Colon (tissue), 2 donors: ENCODE results near the gene OSBPL2.

ENCODE experiments used
- FAIRE-seq: peaks from 2 replicates; lab custom pipeline; 2012; peaks lifted over from hg19 to GRCh38; lab: Jason Lieb, UNC
- donor health status: control.
- donor health status: control.

Gene OSBPL2

GRCh38 chr20:62285722-62286121, 47.4 kb downstream of the OSBPL2 start:
- FAIRE-seq, result no peak

GRCh38 chr20:62286493-62287064, 48.3 kb downstream of the OSBPL2 start:
- FAIRE-seq, result no peak

DNA sequence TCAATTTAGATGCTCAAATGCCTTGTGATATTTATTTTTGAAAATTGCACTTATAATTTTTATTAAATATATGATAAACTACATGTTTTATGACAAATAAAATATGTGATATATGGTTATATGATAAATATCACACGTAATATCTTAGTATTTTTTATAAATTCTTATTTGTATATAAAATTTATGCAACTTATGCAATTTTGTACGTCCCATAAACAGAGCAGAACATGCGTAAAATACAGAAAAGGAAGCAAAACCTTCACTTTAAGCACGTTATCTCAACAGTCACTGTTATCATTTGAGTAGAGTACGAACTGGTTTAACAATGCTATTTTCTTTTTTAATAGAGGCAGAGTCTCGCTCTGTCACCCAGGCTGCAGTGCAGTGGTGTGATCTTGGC, 48.8 kb downstream of the OSBPL2 start:
- no peak for FAIRE-seq

- no peak for FAIRE-seq
These were observed 49.6 kb downstream of the OSBPL2 start for GRCh38 chr20:62287759-62288534.

DNA sequence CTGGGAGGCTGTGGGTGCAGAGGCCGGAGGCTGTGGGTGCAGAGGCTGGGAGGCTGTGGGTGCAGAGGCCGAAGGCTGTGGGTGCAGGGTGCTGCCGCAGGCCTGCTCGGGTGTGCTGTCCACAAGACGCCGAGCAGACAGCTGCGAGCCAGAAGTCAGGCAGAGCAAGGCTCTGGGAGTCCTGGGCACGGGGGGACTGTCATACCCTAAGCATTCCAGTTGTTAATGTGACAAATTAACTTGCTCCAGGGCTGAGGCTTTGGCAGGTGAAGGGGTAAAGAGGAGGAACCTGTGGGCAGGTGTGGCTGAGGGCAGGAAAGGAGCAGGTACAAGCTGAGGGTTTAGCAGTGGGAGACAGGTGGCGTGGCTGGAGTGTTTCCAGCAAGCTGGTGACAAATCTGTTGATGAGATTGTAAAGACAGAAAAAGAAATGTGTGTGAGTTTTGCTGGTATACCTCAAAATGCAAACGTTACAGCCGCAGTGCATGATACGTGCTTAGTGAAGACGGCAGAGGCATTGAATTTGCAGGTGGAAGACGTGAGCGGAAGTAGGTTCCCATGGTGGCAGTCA, 50.3 kb downstream of the OSBPL2 start:
- FAIRE-seq, result no peak

GRCh38 chr20:62289131-62289530, 50.8 kb downstream of the OSBPL2 start:
- no peak for FAIRE-seq

- FAIRE-seq, result no peak
These were observed 51.6 kb downstream of the OSBPL2 start for GRCh38 chr20:62289898-62290297.

- no peak for FAIRE-seq
These were observed 53.1 kb downstream of the OSBPL2 start for GRCh38 chr20:62291251-62292066.

GRCh38 chr20:62292108-62292507, 53.8 kb downstream of the OSBPL2 start:
- FAIRE-seq, result no peak

- no peak for FAIRE-seq
These were observed 54.9 kb downstream of the OSBPL2 start for GRCh38 chr20:62293111-62293784.

DNA sequence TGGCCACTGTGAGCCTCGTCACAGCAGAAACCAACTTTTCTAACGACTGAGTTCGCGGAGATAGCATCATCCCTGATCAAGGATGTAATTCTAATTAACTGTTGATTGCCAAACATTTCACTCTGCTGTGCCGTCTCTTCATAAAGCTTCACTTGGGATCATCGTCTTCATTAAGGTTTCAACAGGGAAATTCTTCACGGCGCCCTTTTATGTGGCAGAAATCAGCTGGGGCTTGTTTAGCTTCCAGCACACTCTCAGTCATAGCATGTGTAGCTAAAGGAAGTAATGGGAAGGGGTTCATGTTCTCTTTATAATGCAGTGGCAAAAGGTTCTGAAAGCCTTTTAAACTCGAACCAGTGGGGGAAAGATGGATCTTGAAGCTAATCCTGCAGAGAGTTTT, 55.6 kb downstream of the OSBPL2 start:
- no peak for FAIRE-seq

GRCh38 chr20:62294516-62294915, 56.2 kb downstream of the OSBPL2 start:
- FAIRE-seq, result no peak

GRCh38 chr20:62296724-62297448, 58.6 kb downstream of the OSBPL2 start:
- FAIRE-seq, result no peak

DNA sequence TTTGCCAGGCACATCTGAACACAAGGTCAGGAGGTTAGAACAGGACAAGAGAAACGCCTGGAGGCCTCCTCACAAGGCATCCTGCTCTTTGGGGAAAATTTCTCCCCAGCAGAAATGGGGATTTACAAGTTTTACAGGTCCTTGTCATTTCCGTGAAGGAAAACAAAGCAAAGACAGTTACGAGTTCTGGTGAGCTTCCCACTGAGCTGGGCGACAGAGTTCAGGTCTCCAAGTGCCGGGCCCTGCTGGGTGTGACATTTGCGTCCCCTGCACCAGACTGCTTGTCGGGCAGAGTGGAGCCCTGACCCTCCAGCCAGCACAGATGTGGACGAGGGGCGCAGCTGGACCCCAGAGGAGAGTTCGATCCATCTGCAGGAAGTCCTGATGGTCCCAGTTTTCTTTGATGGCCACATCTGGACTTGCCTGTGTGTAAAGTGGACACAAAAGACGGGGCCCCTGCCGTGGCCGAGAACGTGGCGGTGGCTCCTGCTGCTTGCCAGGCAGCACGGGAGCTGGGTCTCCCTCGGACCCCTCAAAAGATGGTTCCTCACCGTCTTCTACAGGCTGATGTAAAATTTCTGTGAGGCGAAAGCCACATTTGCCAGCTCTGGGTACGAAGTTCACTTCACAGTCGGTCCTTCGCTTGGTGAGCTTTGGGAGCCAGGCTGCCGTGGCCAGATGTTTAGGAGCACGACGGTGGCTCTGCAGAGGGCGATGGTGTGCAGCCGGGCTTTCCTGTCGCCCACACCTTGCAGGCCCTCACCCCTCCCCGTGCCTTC, 59.3 kb downstream of the OSBPL2 start:
- no peak for FAIRE-seq

DNA sequence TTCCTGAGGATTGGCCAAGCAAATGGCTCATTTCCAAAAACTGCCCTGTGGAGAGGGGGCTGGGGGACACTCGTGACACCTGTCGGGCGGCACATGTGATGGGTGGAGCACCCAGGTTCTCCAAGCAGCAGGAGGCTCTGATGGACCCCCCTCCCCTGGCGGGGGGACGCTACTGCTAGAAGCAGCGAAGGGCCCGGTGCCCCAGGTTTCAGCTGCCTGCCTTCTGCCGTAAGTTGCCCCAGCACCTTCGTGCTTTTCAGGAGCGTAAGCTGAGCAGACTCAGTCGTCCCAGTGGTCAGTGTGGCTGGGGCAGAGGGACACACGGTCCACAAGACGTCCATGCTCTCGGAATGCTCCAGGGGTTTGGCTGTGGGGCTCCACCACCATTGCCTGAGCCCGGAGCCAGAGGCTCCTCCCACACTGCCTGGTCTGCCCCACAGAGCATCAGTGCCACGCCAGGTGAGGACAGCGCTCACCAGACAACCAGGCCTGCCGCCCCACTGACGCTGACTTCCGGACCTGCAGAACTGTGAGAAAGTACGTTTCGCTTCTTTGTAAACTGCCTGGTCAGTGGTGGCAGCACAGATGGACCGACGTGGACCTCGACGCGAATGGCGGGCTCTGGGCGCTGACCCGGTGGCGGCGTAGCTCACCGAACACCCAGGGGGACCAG, 60.4 kb downstream of the OSBPL2 start:
- FAIRE-seq, result no peak

DNA sequence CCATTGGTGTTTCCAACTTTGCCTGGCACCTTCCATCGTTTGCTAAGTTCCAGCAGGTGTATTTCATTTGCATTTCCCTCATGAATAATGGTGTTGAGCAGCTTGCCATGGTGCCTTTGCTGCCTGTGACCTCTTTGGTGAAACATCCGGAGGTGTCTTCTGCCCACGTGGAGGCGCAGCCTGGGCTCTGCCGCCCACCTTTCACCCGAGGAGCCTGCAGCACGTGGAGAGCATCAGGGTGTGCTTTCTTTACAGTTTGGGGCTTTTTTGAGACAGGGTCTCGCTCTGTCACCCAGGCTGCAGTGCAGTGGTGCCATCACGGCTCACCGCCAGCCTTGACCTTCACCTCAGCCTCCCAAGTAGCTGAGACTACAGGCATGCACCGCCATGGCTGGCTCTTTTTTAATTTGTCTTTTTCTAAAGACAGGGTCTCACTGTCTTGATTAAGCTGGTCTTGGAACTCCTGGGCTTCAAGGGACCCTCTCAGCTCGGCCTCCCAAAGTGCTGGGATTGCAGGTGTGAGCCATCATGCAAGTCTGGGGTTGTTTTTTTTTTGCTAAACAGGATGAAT, 61.4 kb downstream of the OSBPL2 start:
- no peak for FAIRE-seq

DNA sequence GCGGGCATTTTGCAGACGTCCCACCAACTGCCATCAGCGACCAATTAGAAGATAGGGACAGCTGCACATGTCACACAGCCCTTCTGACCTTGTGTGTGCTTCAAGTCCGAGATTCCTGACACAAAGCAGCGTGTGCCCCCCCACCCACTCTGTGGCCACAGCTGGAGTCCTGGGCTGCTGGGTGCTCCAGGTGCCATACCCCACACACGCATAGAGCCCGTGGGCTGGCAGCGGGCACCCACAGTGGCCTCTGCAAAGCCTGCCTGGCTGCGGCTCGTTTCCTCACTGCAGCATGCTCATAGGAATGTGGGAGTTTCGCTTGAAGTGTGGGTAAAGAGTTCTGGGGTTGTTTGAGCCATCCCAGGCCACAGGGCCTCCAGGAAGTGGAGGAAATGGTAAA, 62.0 kb downstream of the OSBPL2 start:
- no peak for FAIRE-seq

DNA sequence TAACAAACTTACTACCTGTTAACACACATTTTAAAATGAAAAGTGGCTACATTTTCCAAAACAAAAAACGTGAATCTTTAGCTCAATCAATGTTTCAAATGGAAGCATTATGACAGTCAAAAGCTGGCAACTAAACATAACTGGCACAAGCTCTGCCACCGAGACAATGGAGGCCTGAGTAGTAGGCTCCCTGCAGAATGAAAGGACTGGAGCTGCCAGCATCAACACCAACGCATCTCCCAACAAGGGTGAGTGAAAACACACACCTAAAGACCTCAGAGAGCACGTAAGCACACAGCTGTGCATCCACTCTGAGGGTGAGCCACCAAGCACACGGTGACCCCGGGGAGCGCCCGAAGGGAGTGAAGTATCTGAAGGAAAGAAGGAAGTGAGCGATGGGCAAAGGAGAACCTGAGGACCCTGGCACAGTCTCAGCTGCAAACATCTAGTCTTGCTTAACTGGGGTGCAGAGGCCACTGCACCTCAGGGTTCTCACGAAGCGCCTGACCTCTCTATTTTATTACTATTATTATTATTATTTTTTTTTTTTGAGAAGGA, 62.9 kb downstream of the OSBPL2 start:
- no peak for FAIRE-seq

GRCh38 chr20:62301773-62302340, 63.5 kb downstream of the OSBPL2 start:
- no peak for FAIRE-seq
